Amniotic epithelial cell (primary cell): ENCODE data around the gene MT1G.
"Not testable (repeated sequence)": the region's sequence is repeated elsewhere in the genome, so short reads cannot be mapped to it uniquely, and the experiment has no call there.

ENCODE experiments used
- DNase-seq: peaks from one replicate; pipeline ENCODE4 v3.0.0-alpha.2; 2010; ENCODE audit warnings: low read depth

MT1G gene

GRCh38 chr16:56665286-56666261, 2.3 kb downstream of the MT1G start:
- not testable (repeated sequence) for DNase-seq

GRCh38 chr16:56664506-56664905, 3.4 kb downstream of the MT1G start:
- DNase-seq: no peak

GRCh38 chr16:56662357-56663354, 5.2 kb downstream of the MT1G start:
- DNase-seq: no peak

GRCh38 chr16:56658327-56658875, 9.5 kb downstream of the MT1G start:
- DNase-seq: no peak

- peak; percentile 33 for DNase-seq
These were observed 10.1 kb downstream of the MT1G start, which contains the start of gene MT1F for GRCh38 chr16:56657555-56658326. Gene MT1F (plus strand): TSS chr16:56657959. CDS start chr16:56658059, 100 bp downstream.

GRCh38 chr16:56653218-56653617, 14.6 kb downstream of the MT1G start:
- no peak for DNase-seq

- DNase-seq: no peak
These were observed 15.3 kb downstream of the MT1G start for GRCh38 chr16:56652600-56652999.

GRCh38 chr16:56651586-56651985, 16.3 kb downstream of the MT1G start, which contains the start of gene MT1B:
Gene MT1B (plus strand): TSS chr16:56651886. CDS start chr16:56651954, 68 bp downstream.
- DNase-seq: no peak

- DNase-seq: no peak
These were observed 18.0 kb downstream of the MT1G start for GRCh38 chr16:56649820-56650219.

GRCh38 chr16:56649271-56649670, 18.6 kb downstream of the MT1G start:
- DNase-seq: no peak

GRCh38 chr16:56647641-56648431, 20.0 kb downstream of the MT1G start:
- no peak for DNase-seq

- DNase-seq: no peak
These were observed 22.0 kb downstream of the MT1G start for GRCh38 chr16:56645838-56646237.

- DNase-seq: no peak
These were observed 22.6 kb downstream of the MT1G start for GRCh38 chr16:56645311-56645710.

- no peak for DNase-seq
These were observed 24.0 kb downstream of the MT1G start for GRCh38 chr16:56643833-56644232.

- peak; percentile 70 for DNase-seq
These were observed 24.6 kb downstream of the MT1G start for GRCh38 chr16:56643080-56643778.

GRCh38 chr16:56641166-56641565, 26.7 kb downstream of the MT1G start:
- DNase-seq: no peak

GRCh38 chr16:56640076-56640475, 27.8 kb downstream of the MT1G start:
- DNase-seq: no peak

GRCh38 chr16:56639045-56639444, 28.8 kb downstream of the MT1G start:
- no peak for DNase-seq
